ENCODE data around the gene NR5A1.

NR5A1 gene

GRCh38 chr9:124457887-124458431, 49.2 kb downstream of the NR5A1 start:
- no peak for DNase-seq (ENCODE audit: low spot score)

- no peak for DNase-seq (ENCODE audit: low spot score)
Observed at GRCh38 chr9:124457079-124457886, 49.9 kb downstream of the NR5A1 start.

GRCh38 chr9:124456341-124457078, 50.7 kb downstream of the NR5A1 start:
- no peak for DNase-seq (ENCODE audit: low spot score)

- DNase-seq (ENCODE audit: low spot score) = no peak
Observed at GRCh38 chr9:124455820-124456219, 51.4 kb downstream of the NR5A1 start.

GRCh38 chr9:124454791-124455443, 52.3 kb downstream of the NR5A1 start:
- no peak for DNase-seq (ENCODE audit: low spot score)

- DNase-seq (ENCODE audit: low spot score) = no peak
Observed at GRCh38 chr9:124454296-124454695, 52.9 kb downstream of the NR5A1 start.

GRCh38 chr9:124453586-124454191, 53.5 kb downstream of the NR5A1 start:
- DNase-seq (ENCODE audit: low spot score) = no peak

GRCh38 chr9:124452841-124453585, 54.2 kb downstream of the NR5A1 start:
- DNase-seq (ENCODE audit: low spot score) = no peak

GRCh38 chr9:124452326-124452725, 54.9 kb downstream of the NR5A1 start:
- no peak for DNase-seq (ENCODE audit: low spot score)

- no peak for DNase-seq (ENCODE audit: low spot score)
Observed at GRCh38 chr9:124450931-124451661, 56.1 kb downstream of the NR5A1 start.

- DNase-seq (ENCODE audit: low spot score) = no peak
Observed at GRCh38 chr9:124450241-124450924, 56.8 kb downstream of the NR5A1 start, which contains the start of gene ADGRD2. TSS of gene ADGRD2 (plus strand) at chr9:124450451. CDS start at chr9:124451667, 1,216 bp downstream.

GRCh38 chr9:124449381-124450151, 57.6 kb downstream of the NR5A1 start:
- DNase-seq (ENCODE audit: low spot score) = no peak

- DNase-seq (ENCODE audit: low spot score) = no peak
Observed at GRCh38 chr9:124448019-124448418, 59.2 kb downstream of the NR5A1 start.

GRCh38 chr9:124447297-124447661, 59.9 kb downstream of the NR5A1 start:
- DNase-seq (ENCODE audit: low spot score) = no peak

GRCh38 chr9:124444166-124444565, 63.0 kb downstream of the NR5A1 start:
- DNase-seq (ENCODE audit: low spot score) = no peak

GRCh38 chr9:124443625-124444024, 63.6 kb downstream of the NR5A1 start:
- DNase-seq (ENCODE audit: low spot score) = no peak

GRCh38 chr9:124442826-124443225, 64.4 kb downstream of the NR5A1 start:
- DNase-seq (ENCODE audit: low spot score) = no peak

GRCh38 chr9:124442379-124442778, 64.8 kb downstream of the NR5A1 start:
- no peak for DNase-seq (ENCODE audit: low spot score)

- DNase-seq (ENCODE audit: low spot score) = no peak
Observed at GRCh38 chr9:124441291-124441690, 65.9 kb downstream of the NR5A1 start.
